AG09319 (cell line): ENCODE measurements around the gene BHLHE23.

Experiments used
- DNase-seq: peaks from one replicate; pipeline ENCODE4 v3.0.0-alpha.2; 2010; ENCODE audit warnings: low read depth; ENCODE audit errors: extremely low read depth
- TF ChIP-seq, protein P1 (sequence below): IDR thresholded peaks from 2 replicates; pipeline ENCODE4 v1.5.1; 2011; ENCODE audit warnings: low read depth, mild to moderate bottlenecking, inconsistent platforms, low read length, moderate library complexity

Gene BHLHE23

DNA sequence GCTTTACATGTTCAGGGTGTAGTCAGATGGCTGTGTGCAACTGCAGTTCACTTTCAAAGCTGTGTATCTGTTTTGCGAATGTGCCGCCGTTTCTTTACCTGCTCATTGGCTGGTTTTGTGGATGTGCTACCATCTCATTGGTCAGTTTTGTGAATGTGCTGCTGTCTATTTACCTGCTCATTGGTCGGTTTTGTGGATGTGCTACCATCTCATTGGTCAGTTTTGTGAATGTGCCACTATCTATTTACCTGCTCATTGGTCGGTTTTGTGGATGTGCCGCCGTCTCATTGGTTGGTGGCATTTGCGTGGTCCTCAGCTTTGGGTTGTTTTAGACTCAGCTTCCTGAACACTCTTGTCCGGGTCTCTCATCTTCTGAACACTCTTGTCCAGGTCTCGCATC, 40.5 kb upstream of the BHLHE23 start:
- DNase-seq: no peak
- TF ChIP-seq, protein P1, sequence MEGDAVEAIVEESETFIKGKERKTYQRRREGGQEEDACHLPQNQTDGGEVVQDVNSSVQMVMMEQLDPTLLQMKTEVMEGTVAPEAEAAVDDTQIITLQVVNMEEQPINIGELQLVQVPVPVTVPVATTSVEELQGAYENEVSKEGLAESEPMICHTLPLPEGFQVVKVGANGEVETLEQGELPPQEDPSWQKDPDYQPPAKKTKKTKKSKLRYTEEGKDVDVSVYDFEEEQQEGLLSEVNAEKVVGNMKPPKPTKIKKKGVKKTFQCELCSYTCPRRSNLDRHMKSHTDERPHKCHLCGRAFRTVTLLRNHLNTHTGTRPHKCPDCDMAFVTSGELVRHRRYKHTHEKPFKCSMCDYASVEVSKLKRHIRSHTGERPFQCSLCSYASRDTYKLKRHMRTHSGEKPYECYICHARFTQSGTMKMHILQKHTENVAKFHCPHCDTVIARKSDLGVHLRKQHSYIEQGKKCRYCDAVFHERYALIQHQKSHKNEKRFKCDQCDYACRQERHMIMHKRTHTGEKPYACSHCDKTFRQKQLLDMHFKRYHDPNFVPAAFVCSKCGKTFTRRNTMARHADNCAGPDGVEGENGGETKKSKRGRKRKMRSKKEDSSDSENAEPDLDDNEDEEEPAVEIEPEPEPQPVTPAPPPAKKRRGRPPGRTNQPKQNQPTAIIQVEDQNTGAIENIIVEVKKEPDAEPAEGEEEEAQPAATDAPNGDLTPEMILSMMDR: no peak

DNA sequence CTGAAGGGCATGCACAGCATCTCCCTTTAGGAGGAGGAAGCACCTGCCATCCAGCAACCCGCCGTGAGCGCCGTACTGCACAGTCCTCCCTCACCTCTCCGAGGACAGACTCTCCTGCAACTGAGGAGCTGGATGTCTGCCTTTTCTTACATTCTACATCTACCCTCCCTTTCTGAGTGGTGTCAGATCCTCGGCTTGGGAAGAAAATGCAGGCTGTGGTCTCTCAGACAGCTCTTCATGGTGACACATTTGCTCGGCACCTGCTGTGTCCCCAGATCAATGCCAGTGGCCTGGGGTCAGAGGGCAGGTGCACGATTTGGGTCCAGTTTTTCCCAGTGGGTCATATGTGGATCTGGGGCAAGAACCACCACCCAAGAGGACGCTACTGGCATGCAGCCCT, 40.1 kb upstream of the BHLHE23 start:
- no peak for DNase-seq
- TF ChIP-seq, protein P1: no peak

DNA sequence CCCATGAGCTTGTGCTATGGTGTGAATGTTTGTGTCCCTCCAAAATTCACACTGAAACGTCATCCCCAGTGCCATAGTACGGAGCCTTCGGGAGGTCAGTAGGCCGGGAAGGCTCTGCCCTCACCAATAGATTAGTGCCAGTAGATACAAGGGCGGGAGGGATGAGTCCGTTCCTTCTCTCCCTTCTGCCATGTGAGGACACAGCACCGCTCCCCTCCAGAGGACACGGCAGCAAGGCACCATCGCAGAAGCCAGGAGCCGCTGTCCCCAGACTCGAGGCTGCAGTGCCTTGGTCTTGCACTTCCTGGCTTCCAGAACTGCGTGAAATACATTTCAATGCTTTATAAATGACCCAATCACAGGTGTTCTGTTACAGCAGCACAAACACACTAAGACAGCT, 39.2 kb upstream of the BHLHE23 start:
- DNase-seq: no peak
- TF ChIP-seq, protein P1: no peak

DNA sequence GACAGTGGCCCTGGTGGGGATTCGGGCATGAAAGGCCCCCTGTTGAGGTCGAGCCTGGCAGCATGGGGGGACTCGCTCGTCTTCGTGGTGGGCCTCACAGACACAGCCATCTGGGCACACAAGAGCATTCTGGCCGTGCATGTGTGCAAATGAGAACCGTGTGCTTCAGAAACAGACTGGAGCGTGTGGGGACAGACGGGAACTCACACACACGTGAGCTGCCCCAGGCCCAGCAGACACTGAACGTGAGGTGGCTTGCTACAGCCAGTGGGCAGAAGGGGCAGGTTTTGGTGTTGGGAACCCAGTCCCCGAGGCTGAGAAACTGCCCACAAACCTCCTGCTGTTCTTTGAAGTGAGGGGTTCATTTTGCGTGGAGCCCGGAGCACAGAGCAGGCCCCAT, 38.6 kb upstream of the BHLHE23 start:
- no peak for DNase-seq
- TF ChIP-seq, protein P1: no peak

DNA sequence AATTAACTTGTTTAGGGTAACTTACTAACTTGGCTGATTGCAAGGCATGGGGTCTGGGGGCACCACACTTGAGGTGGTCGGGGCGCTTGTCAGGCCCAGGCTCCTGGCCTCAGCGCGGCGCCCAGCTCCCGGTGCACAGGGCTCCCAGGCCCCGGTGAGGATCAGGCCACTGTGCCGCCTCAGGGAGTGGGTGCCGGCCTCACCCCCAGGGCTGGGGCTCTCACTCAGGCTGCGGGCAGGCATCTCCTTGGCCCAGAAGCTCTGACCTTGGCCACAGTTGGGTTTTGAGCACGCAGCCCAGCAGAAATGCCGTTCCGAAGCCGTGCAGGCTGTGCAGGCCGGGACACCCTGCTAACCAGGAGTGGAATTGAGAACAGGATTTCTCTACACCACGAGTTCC, 37.8 kb upstream of the BHLHE23 start:
- no peak for DNase-seq
- TF ChIP-seq, protein P1: no peak

DNA sequence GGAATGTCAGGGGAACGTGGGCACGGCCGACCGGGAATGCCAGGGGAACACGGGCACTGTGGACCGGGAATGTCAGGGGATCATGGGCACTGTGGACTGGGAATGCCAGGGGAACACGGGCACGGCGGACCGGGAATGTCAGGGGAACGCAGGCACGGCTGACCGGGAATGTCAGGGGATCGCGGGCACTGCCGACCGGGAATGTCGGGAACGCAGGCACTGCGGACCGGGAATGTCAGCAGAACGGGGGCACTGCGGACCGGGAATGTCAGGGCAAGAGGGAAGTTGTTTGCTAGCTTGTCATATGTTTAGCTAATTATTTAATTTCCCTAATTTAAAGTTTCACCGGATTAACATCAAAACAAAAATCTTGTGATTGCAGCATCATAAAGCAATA, 37.4 kb upstream of the BHLHE23 start:
- TF ChIP-seq, protein P1: no peak
- no peak for DNase-seq

DNA sequence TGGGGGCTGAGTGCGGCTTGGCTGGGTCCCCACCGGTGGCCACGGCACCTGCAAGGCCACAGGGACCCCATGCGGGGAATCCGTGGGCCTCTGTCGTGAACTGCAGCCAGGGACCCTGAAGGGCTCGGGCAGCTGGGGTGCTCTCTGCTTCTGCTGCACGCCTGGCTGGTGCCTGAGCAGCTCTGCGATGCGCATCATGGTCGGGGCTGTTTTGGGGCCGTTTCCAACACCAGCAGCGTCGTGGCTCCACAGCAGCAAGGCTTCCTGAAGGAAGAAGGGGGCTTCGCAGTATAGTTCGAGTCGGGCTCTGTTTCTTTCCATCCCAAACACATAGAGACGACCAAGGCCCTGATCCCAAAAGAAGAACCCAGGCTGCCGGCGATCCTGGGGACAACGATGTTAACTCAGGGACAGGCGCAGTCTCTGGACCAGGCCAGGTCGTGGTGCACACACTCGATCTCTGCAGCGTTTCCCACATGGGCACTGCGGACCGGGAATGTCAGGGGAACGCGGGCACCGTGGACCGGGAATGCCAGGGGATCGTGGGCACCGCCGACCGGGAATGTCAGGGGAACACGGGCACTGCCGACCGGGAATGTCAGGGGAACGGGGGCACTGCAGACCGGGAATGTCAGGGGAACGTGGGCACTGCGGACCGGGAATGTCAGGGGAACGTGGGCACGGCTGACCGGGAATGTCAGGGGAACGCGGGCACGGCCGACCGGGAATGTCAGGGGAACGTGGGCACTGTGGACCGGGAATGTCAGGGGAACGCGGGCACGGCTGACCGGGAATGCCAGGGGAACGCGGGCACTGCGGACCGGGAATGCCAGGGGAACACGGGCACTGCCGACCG, 36.8 kb upstream of the BHLHE23 start:
- TF ChIP-seq, protein P1: no peak

More for the DNA sequence above, 36.8 kb upstream of the BHLHE23 start:
- DNase-seq: no peak
